ENCODE results near the gene DNAJB11. TPM values are rescaled to one million over a fixed set of nuclear protein-coding genes. Genes with fewer than 3 reads are reported as not detected.
"Not testable (repeated sequence)": the region's sequence is repeated elsewhere in the genome, so short reads cannot be mapped to it uniquely, and the experiment has no call there.

DNAJB11 gene
- total and polyA plus RNA-seq, 2 donors (not counting 1 experiment from before 2014, with no cell fraction given), result 17.9 to 27.7 TPM

GRCh38 chr3:186583831-186584230 is 13.3 kb downstream of the DNAJB11 start:
- intact Hi-C loops (cut with micrococcal nuclease), result no loop called here
- 96% methylated on average over 3 of the region's 5 CpGs for WGBS (ENCODE audit: insufficient coverage)
- no peak overlapping the region for H3K27ac ChIP-seq (ENCODE audit: low read length in 2 of 2)
- H4K20me1 ChIP-seq (ENCODE audit: control insufficient read depth, insufficient read depth, low read length, poor library complexity, severe bottlenecking), result no peaks in the 10 kb centered on the region
- no peak overlapping the region for H2AFZ ChIP-seq (ENCODE audit: insufficient read depth, low read depth, low read length, poor library complexity, severe bottlenecking)
- Mint-ChIP-seq H3K4me3 (no peak overlapping the region), H3K27me3 (no peaks in the 10 kb centered on the region), H3K27ac (no peak overlapping the region), H3K9me3 (ENCODE audit: insufficient read depth) (no peaks in the 10 kb centered on the region), H3K4me1 (no peaks in the 10 kb centered on the region)
- peaks cover 7% of the 10 kb centered on the region for H3K79me2 ChIP-seq (ENCODE audit: control insufficient read depth, insufficient read depth, low read length)
- no peaks in the 10 kb centered on the region for H3K9me3 ChIP-seq (ENCODE audit: control extremely low read depth in 1 of 3, control insufficient read depth in 2 of 3, insufficient read depth in 1 of 3, low read length in 2 of 3)
- POLR2A ChIA-PET, result no interaction called here
- H3K36me3 ChIP-seq (replicated peaks in 1 of 2; ENCODE audit: control extremely low read depth in 1 of 2, control insufficient read depth in 1 of 2, extremely low read depth in 1 of 2, insufficient read depth in 2 of 2, low read length in 1 of 2), result peaks cover 50 to 71% of the 10 kb centered on the region in 2 experiments
- CTCF ChIA-PET, result interaction anchor here (2.3 kb wide), 1 partner anchor 33 kb away, joined by 10 read pairs; no protein-coding TSS in a partner anchor
- no peaks in the 10 kb centered on the region for H3K27me3 ChIP-seq (replicated peaks in 1 of 4; ENCODE audit: control extremely low read depth in 1 of 4, control insufficient read depth in 3 of 4, insufficient read depth in 4 of 4, low read length in 3 of 4)
- DNase-seq, result no peak
- TF ChIP-seq, protein P1, sequence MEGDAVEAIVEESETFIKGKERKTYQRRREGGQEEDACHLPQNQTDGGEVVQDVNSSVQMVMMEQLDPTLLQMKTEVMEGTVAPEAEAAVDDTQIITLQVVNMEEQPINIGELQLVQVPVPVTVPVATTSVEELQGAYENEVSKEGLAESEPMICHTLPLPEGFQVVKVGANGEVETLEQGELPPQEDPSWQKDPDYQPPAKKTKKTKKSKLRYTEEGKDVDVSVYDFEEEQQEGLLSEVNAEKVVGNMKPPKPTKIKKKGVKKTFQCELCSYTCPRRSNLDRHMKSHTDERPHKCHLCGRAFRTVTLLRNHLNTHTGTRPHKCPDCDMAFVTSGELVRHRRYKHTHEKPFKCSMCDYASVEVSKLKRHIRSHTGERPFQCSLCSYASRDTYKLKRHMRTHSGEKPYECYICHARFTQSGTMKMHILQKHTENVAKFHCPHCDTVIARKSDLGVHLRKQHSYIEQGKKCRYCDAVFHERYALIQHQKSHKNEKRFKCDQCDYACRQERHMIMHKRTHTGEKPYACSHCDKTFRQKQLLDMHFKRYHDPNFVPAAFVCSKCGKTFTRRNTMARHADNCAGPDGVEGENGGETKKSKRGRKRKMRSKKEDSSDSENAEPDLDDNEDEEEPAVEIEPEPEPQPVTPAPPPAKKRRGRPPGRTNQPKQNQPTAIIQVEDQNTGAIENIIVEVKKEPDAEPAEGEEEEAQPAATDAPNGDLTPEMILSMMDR (IDR thresholded peaks at IDR 0.05), result no peak
- no peak for TF ChIP-seq EZH2 (IDR thresholded peaks at IDR 0.05; ENCODE audit: borderline replicate concordance, insufficient read depth, low read depth, low read length, poor library complexity, severe bottlenecking)
- H3K9ac ChIP-seq (ENCODE audit: low read length), result no peak overlapping the region
- no peak for ATAC-seq (ENCODE audit: low read depth)
- H3K4me2 ChIP-seq (replicated peaks; ENCODE audit: low read depth, low read length, poor library complexity, severe bottlenecking), result no peak overlapping the region
- no peak overlapping the region for H3K4me3 ChIP-seq (ENCODE audit: control extremely low read depth in 1 of 5, extremely low read depth in 1 of 5, insufficient read depth in 1 of 5, low read depth in 2 of 5, low read length in 4 of 5)
- no peaks in the 10 kb centered on the region for H3K4me1 ChIP-seq (ENCODE audit: control insufficient read depth in 2 of 2, insufficient read depth in 2 of 2, low read length in 2 of 2)

DNA sequence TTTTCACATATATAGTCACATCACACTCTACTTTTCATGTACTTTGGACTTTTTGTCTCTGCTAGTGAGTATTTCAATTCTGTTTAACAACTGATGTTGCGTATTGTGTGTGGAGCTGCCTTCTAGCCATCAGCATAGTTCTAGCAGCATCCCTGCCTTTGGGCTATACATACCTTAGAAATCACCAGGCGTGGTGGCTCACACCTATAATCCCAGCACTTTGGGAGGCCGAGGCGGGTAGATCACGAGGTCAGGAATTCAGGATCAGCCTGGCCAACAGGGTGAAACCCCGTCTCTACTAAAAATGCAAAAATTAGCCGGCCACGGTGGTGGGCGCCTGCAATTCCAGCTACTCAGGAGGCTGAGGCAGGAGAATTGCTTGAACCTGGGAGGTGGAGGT is 15.7 kb downstream of the DNAJB11 start:
- H3K9me3 ChIP-seq (ENCODE audit: control extremely low read depth in 1 of 3, control insufficient read depth in 2 of 3, insufficient read depth in 1 of 3, low read length in 2 of 3); DNase-seq; H3K27me3 ChIP-seq (replicated peaks in 1 of 4; ENCODE audit: control extremely low read depth in 1 of 4, control insufficient read depth in 3 of 4, insufficient read depth in 4 of 4, low read length in 3 of 4); H3K27ac Mint-ChIP-seq; H3K27ac ChIP-seq (ENCODE audit: low read length in 2 of 2); H3K27me3 Mint-ChIP-seq; H3K9ac ChIP-seq (ENCODE audit: low read length); H3K4me1 Mint-ChIP-seq; H3K79me2 ChIP-seq (ENCODE audit: control insufficient read depth, insufficient read depth, low read length); H2AFZ ChIP-seq (ENCODE audit: insufficient read depth, low read depth, low read length, poor library complexity, severe bottlenecking); H3K4me2 ChIP-seq (replicated peaks; ENCODE audit: low read depth, low read length, poor library complexity, severe bottlenecking); ATAC-seq (ENCODE audit: low read depth); H3K9me3 Mint-ChIP-seq (ENCODE audit: insufficient read depth); H3K4me3 ChIP-seq (ENCODE audit: control extremely low read depth in 1 of 5, extremely low read depth in 1 of 5, insufficient read depth in 1 of 5, low read depth in 2 of 5, low read length in 4 of 5); H3K4me3 Mint-ChIP-seq; intact Hi-C loops (cut with micrococcal nuclease); H3K4me1 ChIP-seq (ENCODE audit: control insufficient read depth in 2 of 2, insufficient read depth in 2 of 2, low read length in 2 of 2); H4K20me1 ChIP-seq (ENCODE audit: control insufficient read depth, insufficient read depth, low read length, poor library complexity, severe bottlenecking); POLR2A ChIA-PET: not testable (repeated sequence)
- 100% methylated on average over 2 of the region's 9 CpGs for WGBS (ENCODE audit: insufficient coverage)
- CTCF ChIA-PET, result interaction anchor here (0.6 to 2.3 kb wide), 4 partner anchors 29 to 1027 kb away, joined by 5 to 10 read pairs (median 6); no protein-coding TSS in a partner anchor
- peaks cover 38 to 49% of the 10 kb centered on the region in 2 experiments for H3K36me3 ChIP-seq (replicated peaks in 1 of 2; ENCODE audit: control extremely low read depth in 1 of 2, control insufficient read depth in 1 of 2, extremely low read depth in 1 of 2, insufficient read depth in 2 of 2, low read length in 1 of 2)

Data from B cell (primary cell).